ENCODE results near the gene HNRNPA2B1. TPM values are rescaled to one million over a fixed set of nuclear protein-coding genes. Genes with fewer than 3 reads are reported as not detected.
"Not testable (repeated sequence)": the region's sequence is repeated elsewhere in the genome, so short reads cannot be mapped to it uniquely, and the experiment has no call there.

Gene HNRNPA2B1
- total RNA-seq, 1 experiment from 2014 or later = 1,137 TPM

DNA sequence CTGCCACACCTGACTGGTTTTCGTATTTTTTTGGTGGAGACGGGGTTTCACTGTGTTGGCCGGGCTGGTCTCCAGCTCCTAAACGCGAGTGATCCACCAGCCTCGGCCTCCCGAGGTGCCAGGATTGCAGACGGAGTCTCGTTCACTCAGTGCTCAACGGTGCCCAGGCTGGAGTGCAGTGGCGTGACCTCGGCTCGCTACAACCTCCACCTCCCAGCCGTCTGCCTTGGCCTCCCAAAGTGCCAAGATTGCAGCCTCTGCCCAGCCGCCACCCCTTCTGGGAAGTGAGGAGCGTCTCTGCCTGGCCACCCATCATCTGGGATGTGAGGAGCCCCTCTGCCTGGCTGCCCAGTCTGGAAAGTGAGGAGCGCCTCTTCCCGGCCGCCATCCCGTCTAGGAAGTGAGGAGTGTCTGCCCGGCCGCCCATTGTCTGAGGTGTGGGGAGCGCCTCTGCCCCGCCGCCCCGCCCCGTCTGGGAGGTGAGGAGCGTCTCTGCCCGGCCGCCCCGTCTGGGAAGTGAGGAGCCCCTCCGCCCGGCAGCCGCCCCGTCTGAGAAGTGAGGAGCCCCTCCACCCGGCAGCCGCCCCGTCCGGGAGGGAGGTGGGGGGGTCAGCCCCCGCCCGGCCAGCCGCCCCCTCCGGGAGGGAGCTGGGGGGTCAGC is 52.8 kb downstream of the HNRNPA2B1 start:
- H3K9me3 Mint-ChIP-seq = peaks cover 12 to 17% of the 10 kb centered on the region in 2 experiments
- not testable (repeated sequence) for H3K4me1 ChIP-seq (ENCODE audit: insufficient read depth, low read length); H2BK5ac ChIP-seq (ENCODE audit: insufficient read length, low read length); H2AK5ac ChIP-seq (ENCODE audit: insufficient read length, low read length); H3K27ac ChIP-seq (ENCODE audit: insufficient read length, low read depth, low read length); H3K9me3 ChIP-seq (ENCODE audit: control insufficient read depth, low read depth, low read length); H2BK120ac ChIP-seq (ENCODE audit: low read depth, low read length, poor library complexity, severe bottlenecking); H4K5ac ChIP-seq (ENCODE audit: insufficient read length, low read depth, low read length); H3K23me2 ChIP-seq (ENCODE audit: insufficient read length, low read depth, low read length, poor library complexity, severe bottlenecking); H3K9ac ChIP-seq (ENCODE audit: extremely low read depth, insufficient read length, low read length); H3K4ac ChIP-seq (ENCODE audit: low read depth, low read length); H3K79me1 ChIP-seq (ENCODE audit: insufficient read depth, low read depth, low read length, poor library complexity, severe bottlenecking); H3K4me2 ChIP-seq (ENCODE audit: insufficient read depth, insufficient read length, low read length); H3K27ac Mint-ChIP-seq; H3K27me3 ChIP-seq (ENCODE audit: insufficient read depth, low read length); H2AFZ ChIP-seq (ENCODE audit: low read length); H2BK12ac ChIP-seq (ENCODE audit: insufficient read length, low read depth, low read length); H3K56ac ChIP-seq (ENCODE audit: insufficient read length, low read depth, low read length); H3T11ph ChIP-seq (ENCODE audit: low read length); H3K4me3 Mint-ChIP-seq; H4K91ac ChIP-seq (ENCODE audit: insufficient read length, low read depth, low read length); H2BK20ac ChIP-seq (ENCODE audit: low read depth, low read length, poor library complexity, severe bottlenecking); H4K20me1 ChIP-seq (ENCODE audit: control insufficient read depth, insufficient read depth, insufficient read length); H3K18ac ChIP-seq (ENCODE audit: insufficient read length, low read depth, low read length); H4K8ac ChIP-seq (replicated peaks; ENCODE audit: insufficient read length, low read depth, low read length); H3K23ac ChIP-seq (ENCODE audit: insufficient read length, low read depth, low read length); H2BK15ac ChIP-seq (ENCODE audit: low read depth, low read length); H3K79me2 ChIP-seq (ENCODE audit: insufficient read depth, low read length); H3K14ac ChIP-seq (ENCODE audit: insufficient read depth, low read length)
- no CpG with 5 or more reads among the region's 43 CpGs for WGBS (ENCODE audit: extremely low coverage, insufficient read length, low lambda C conversion rate)
- DNase-seq = peak; percentile 21
- peaks cover 18 to 23% of the 10 kb centered on the region in 2 experiments for H3K4me1 Mint-ChIP-seq
- peaks cover 10% of the 10 kb centered on the region for H3K27me3 Mint-ChIP-seq (ENCODE audit: low read depth)
- H3K36me3 Mint-ChIP-seq (ENCODE audit: insufficient read depth in 1 of 3, low read depth in 3 of 3) = peaks cover 7 to 14% (median 9%) of the 10 kb centered on the region in 3 experiments; a peak in 6 of 7 replicates
